HEK293 (cell line): ENCODE data around the gene ABCA3.
A peak's percentile ranks its signal among the peaks of the same experiment; 100 is the strongest.

Experiments
- CTCF ChIA-PET: fragments of 350-600 bp; formaldehyde crosslinking; extraction: SDS; loops from one replicate; lab custom pipeline; 2021; ENCODE audit warnings: antibody characterized with exemption; lab: Yijun Ruan, JAX
- POLR2A ChIA-PET: fragments of 300-600 bp; formaldehyde crosslinking; extraction: SDS; loops from one replicate; lab custom pipeline; 2020; ENCODE audit warnings: antibody characterized with exemption, inconsistent platforms; lab: Yijun Ruan, JAX
- H3K27ac ChIP-seq: fragments of 200-500 bp; sonication (Bioruptor generic); 2 replicates; pipeline ENCODE4 v1.5.1; 2014; ENCODE audit warnings: low read depth, low read length, control low read depth, inconsistent platforms; ENCODE audit errors: extremely low read depth
- H3K36me3 ChIP-seq, 2 experiments: fragments of 200-500 bp in 1 of 2; sonication (Bioruptor generic) in 1 of 2; 1 replicate in 1 of 2; 2 replicates in 1 of 2; pipeline ENCODE4 v1.5.1; 2014 to 2017; ENCODE audit warnings: inconsistent platforms in 2 of 2, low read length in 2 of 2; ENCODE audit not compliant: control insufficient read depth in 2 of 2, insufficient read depth in 1 of 2
- H3K4me1 ChIP-seq: fragments of 200-500 bp; sonication (Bioruptor generic); 2 replicates; pipeline ENCODE4 v1.5.1; 2014; ENCODE audit warnings: mild to moderate bottlenecking, low read length, inconsistent platforms; ENCODE audit not compliant: control insufficient read depth, insufficient read depth
- H3K4me3 ChIP-seq: 2 replicates; pipeline ENCODE4 v1.5.1; 2011; ENCODE audit warnings: low read depth, mild to moderate bottlenecking, control low read depth, low read length, moderate library complexity
- H3K9me3 ChIP-seq: fragments of 200-500 bp; sonication (Bioruptor generic); 2 replicates; pipeline ENCODE4 v1.5.1; 2014; ENCODE audit warnings: low read depth, low read length, inconsistent platforms; ENCODE audit not compliant: control insufficient read depth, insufficient read depth
- GLIS1 ChIP-seq: fragments of 450-650 bp; formaldehyde crosslinking; IDR thresholded peaks from 2 replicates; pipeline ENCODE4 v1.5.1; 2016; ENCODE audit warnings: missing biosample characterization, missing genetic modification characterization
- KLF16 ChIP-seq: fragments of 450-650 bp; formaldehyde crosslinking; IDR thresholded peaks from 2 replicates; pipeline ENCODE4 v1.5.1; 2017; ENCODE audit warnings: missing biosample characterization, missing genetic modification characterization
- KLF17 ChIP-seq: fragments of 450-650 bp; formaldehyde crosslinking; IDR thresholded peaks from 2 replicates; pipeline ENCODE4 v1.5.1; 2016; ENCODE audit warnings: missing biosample characterization, missing genetic modification characterization
- PRDM4 ChIP-seq: fragments of 450-650 bp; formaldehyde crosslinking; IDR thresholded peaks from 2 replicates; pipeline ENCODE4 v1.5.1; 2017; ENCODE audit warnings: missing biosample characterization, missing genetic modification characterization
- ZIC2 ChIP-seq: fragments of 450-650 bp; formaldehyde crosslinking; IDR thresholded peaks from 2 replicates; pipeline ENCODE4 v1.5.1; 2016; ENCODE audit warnings: missing biosample characterization, missing genetic modification characterization
- ZNF121 ChIP-seq: fragments of 450-650 bp; formaldehyde crosslinking; IDR thresholded peaks from 2 replicates; pipeline ENCODE4 v1.5.1; 2016; ENCODE audit warnings: missing biosample characterization, missing genetic modification characterization
- ZNF335 ChIP-seq: fragments of 450-650 bp; formaldehyde crosslinking; conservative IDR thresholded peaks from 2 replicates; pipeline ENCODE4 v1.5.1; 2016; ENCODE audit warnings: missing biosample characterization, missing genetic modification characterization
- ZNF341 ChIP-seq: fragments of 450-650 bp; formaldehyde crosslinking; IDR thresholded peaks from 2 replicates; pipeline ENCODE4; 2016; ENCODE audit warnings: low read depth, missing biosample characterization, missing genetic modification characterization
- ZNF362 ChIP-seq: fragments of 450-650 bp; formaldehyde crosslinking; IDR thresholded peaks from 2 replicates; pipeline ENCODE4 v1.5.1; 2016; ENCODE audit warnings: missing biosample characterization, missing genetic modification characterization
- ZNF433 ChIP-seq: fragments of 450-650 bp; formaldehyde crosslinking; IDR thresholded peaks from 2 replicates; pipeline ENCODE4 v1.5.1; 2016; ENCODE audit warnings: missing biosample characterization, missing genetic modification characterization, low read depth
- ZNF518A ChIP-seq: fragments of 450-650 bp; formaldehyde crosslinking; conservative IDR thresholded peaks from 2 replicates; pipeline ENCODE4 v1.5.1; 2016; ENCODE audit warnings: low read depth, missing biosample characterization, missing genetic modification characterization
- ZNF544 ChIP-seq: fragments of 450-650 bp; formaldehyde crosslinking; IDR thresholded peaks from 2 replicates; pipeline ENCODE4 v1.5.0; 2017; ENCODE audit warnings: missing biosample characterization, missing genetic modification characterization
- ZNF600 ChIP-seq: fragments of 450-650 bp; formaldehyde crosslinking; IDR thresholded peaks from 2 replicates; pipeline ENCODE4 v1.5.1; 2016; ENCODE audit warnings: missing biosample characterization, missing genetic modification characterization
- ZNF670 ChIP-seq: fragments of 450-650 bp; formaldehyde crosslinking; IDR thresholded peaks from 2 replicates; pipeline ENCODE4 v1.5.1; 2016; ENCODE audit warnings: missing biosample characterization, missing genetic modification characterization, low read depth
- ZNF76 ChIP-seq: fragments of 450-650 bp; formaldehyde crosslinking; IDR thresholded peaks from 2 replicates; pipeline ENCODE4; 2016; ENCODE audit warnings: low read depth, missing biosample characterization, missing genetic modification characterization, borderline replicate concordance
- TF ChIP-seq, protein P1 (sequence below): fragments of 450-650 bp; formaldehyde crosslinking; IDR thresholded peaks from 2 replicates; pipeline ENCODE4 v1.5.1; 2016; ENCODE audit warnings: missing biosample characterization, missing genetic modification characterization

ABCA3 gene

DNA sequence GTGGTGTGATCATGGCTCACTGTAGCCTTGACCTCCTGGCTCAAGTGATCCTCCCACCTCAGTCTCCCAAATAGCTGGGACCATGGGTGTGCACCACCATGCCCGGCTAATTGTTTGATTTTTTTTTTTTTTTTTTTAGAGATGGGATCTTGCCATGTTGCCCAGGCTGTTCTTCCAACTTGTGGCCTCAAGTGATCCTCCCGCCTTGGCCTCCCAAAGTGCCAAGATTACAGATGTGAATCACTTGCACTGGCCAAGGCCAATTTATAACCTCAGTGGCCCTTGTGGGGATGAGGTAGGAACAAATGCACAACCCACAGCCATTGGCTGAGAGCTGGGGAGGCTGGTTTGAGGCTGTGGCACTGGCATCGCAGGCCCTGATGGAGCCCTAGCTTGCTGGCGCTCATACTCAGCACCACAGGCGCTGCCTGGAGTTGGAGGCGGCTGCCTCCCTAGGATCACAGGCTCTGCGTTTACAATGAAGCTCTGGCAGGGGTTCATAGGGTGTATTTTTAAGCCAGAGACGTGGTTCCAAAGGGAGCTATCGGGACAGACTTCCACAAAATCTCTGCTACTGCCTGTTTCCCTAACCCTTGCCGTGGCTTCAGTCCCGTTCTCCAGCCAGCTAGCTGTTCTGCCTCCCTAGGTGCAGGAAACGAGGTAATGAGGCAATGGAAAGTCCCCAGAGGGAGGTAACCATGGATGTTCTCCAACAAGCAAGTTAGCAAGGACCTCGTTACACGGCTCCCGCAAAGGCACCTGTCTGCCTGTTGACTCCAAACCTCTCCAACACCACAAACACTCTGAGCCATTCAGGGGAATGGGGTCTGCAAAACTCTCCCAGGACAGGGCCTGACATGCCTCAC, 2.9 kb downstream of the ABCA3 start:
- ChIA-PET POLR2A (interaction anchor here (0.5 kb wide), 1 partner anchor 178 kb away, joined by 6 read pairs; no protein-coding TSS in a partner anchor), CTCF (interaction anchor here (1.0 to 1.3 kb wide), 2 partner anchors 23 to 164 kb away, joined by 3 to 5 read pairs; no protein-coding TSS in a partner anchor)
- Histone ChIP-seq H3K27ac (no peak overlapping the region), H3K4me1 (no peaks in the 10 kb centered on the region), H3K36me3 (no peaks in the 10 kb centered on the region; a peak in 1 of 3 replicates), H3K4me3 (no peak overlapping the region), H3K9me3 (no peaks in the 10 kb centered on the region)
- TF ChIP-seq ZNF76 (no peak), ZNF433 (no peak), PRDM4 (tag by site-specific recombination) (0 out of 2 replicates have a peak, but pooled peaks have one; percentile 6), ZNF544 (tag by site-specific recombination) (no peak), ZIC2 (tag by site-specific recombination) (0 out of 2 replicates have a peak, but pooled peaks have one; percentile 18), KLF17 (tag by site-specific recombination) (0 out of 2 replicates have a peak, but pooled peaks have one; percentile 15), ZNF121 (tag by site-specific recombination) (peak; percentile 72; the same call in 1 of the 2 replicates), ZNF341 (tag by site-specific recombination) (peak; percentile 46), ZNF362 (tag by site-specific recombination) (0 out of 2 replicates have a peak, but pooled peaks have one; percentile 25), ZNF518A (no peak), KLF16 (no peak), ZNF670 (tag by site-specific recombination) (no peak), ZNF600 (peak; percentile 66), ZNF335 (no peak), GLIS1 (tag by site-specific recombination) (peak; percentile 41; the same call in 1 of the 2 replicates)
- TF ChIP-seq, protein P1, sequence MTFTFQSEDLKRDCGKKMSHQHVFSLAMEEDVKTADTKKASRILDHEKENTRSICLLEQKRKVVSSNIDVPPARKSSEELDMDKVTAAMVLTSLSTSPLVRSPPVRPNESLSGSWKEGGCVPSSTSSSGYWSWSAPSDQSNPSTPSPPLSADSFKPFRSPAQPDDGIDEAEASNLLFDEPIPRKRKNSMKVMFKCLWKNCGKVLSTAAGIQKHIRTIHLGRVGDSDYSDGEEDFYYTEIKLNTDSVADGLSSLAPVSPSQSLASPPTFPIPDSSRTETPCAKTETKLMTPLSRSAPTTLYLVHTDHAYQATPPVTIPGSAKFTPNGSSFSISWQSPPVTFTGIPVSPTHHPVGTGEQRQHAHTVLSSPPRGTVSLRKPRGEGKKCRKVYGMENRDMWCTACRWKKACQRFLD = no peak
